GM12891 (cell line): ENCODE measurements around the gene NT5C3B.
"Not testable (repeated sequence)": the region's sequence is repeated elsewhere in the genome, so short reads cannot be mapped to it uniquely, and the experiment has no call there.

Experiments
- DNase-seq: peaks from one replicate; pipeline ENCODE4 v3.0.0; 2011; ENCODE audit warnings: low spot score; ENCODE audit not compliant: insufficient read length
- FAIRE-seq: peaks from 2 replicates; lab custom pipeline; 2011; peaks lifted over from hg19 to GRCh38; lab: Jason Lieb, UNC
- PAX5 ChIP-seq: IDR thresholded peaks from 2 replicates; pipeline ENCODE4 v1.6.1; 2011; ENCODE audit warnings: low read length, moderate library complexity, mild to moderate bottlenecking; ENCODE audit not compliant: insufficient read depth, severe bottlenecking
- POLR2A ChIP-seq: IDR thresholded peaks from 2 replicates; pipeline ENCODE4 v1.6.1; 2011; ENCODE audit warnings: low read depth, low read length, control low read depth
- POLR2AphosphoS5 ChIP-seq: IDR thresholded peaks from 2 replicates; pipeline ENCODE4 v1.6.1; 2011; ENCODE audit warnings: low read depth, low read length, control low read depth
- POU2F2 ChIP-seq: IDR thresholded peaks from 2 replicates; pipeline ENCODE4 v1.6.1; 2011; ENCODE audit warnings: low read depth, mild to moderate bottlenecking, control low read depth, low read length, moderate library complexity
- SPI1 ChIP-seq: IDR thresholded peaks from 2 replicates; pipeline ENCODE4 v1.6.1; 2011; ENCODE audit warnings: low read depth, low read length, control low read depth
- TAF1 ChIP-seq: IDR thresholded peaks from 2 replicates; pipeline ENCODE4 v1.6.1; 2011; ENCODE audit warnings: low read depth, low read length, control low read depth

The NT5C3B gene

GRCh38 chr17:41868568-41868967 lies 32.5 kb upstream of the NT5C3B start:
- FAIRE-seq (no peak), DNase-seq (no peak)
- TF ChIP-seq POLR2AphosphoS5 (no peak), POLR2A (no peak), POU2F2 (no peak), TAF1 (no peak), PAX5 (no peak)

- no peak for FAIRE-seq
- no peak for DNase-seq
- TF ChIP-seq POLR2A: peak; percentile 72; the same call in 1 of the 2 replicates
- no peak for TF ChIP-seq SPI1
These were observed 29.5 kb upstream of the NT5C3B start for GRCh38 chr17:41865596-41865893.

GRCh38 chr17:41864836-41865595 lies 29.0 kb upstream of the NT5C3B start, which contains the start of gene KLHL11:
TSS of gene KLHL11 (minus strand) at chr17:41865423. CDS start at chr17:41865370, 53 bp downstream.
- FAIRE-seq (peak; percentile 96), DNase-seq (peak; percentile 89)
- TF ChIP-seq SPI1 (no peak), POU2F2 (peak; percentile 54; the same call in 1 of the 2 replicates), TAF1 (peak; percentile 90), POLR2AphosphoS5 (peak; percentile 80; the same call in 1 of the 2 replicates), POLR2A (peak; percentile 78), PAX5 (no peak)

GRCh38 chr17:41864498-41864835 lies 28.4 kb upstream of the NT5C3B start:
- FAIRE-seq: no peak
- no peak for TF ChIP-seq SPI1
- no peak for TF ChIP-seq POLR2AphosphoS5
- TF ChIP-seq POLR2A: no peak
- TF ChIP-seq POU2F2: no peak
- TF ChIP-seq PAX5: no peak
- DNase-seq: no peak

GRCh38 chr17:41863074-41863848 lies 27.2 kb upstream of the NT5C3B start:
- FAIRE-seq (peak; percentile 9), DNase-seq (no peak)
- TF ChIP-seq PAX5 (no peak), TAF1 (no peak), POLR2A (no peak), POU2F2 (no peak), SPI1 (no peak), POLR2AphosphoS5 (no peak)

GRCh38 chr17:41860254-41860931 lies 24.4 kb upstream of the NT5C3B start:
- no peak for DNase-seq
- no peak for TF ChIP-seq PAX5
- no peak for FAIRE-seq

GRCh38 chr17:41851382-41851781 lies 15.3 kb upstream of the NT5C3B start:
- not testable (repeated sequence) for FAIRE-seq, DNase-seq
- TF ChIP-seq PAX5: peak; percentile 46

- DNase-seq: no peak
- TF ChIP-seq POU2F2 (no peak), SPI1 (no peak), POLR2AphosphoS5 (no peak), PAX5 (no peak), TAF1 (no peak), POLR2A (no peak)
- peak; percentile 16 for FAIRE-seq
These were observed 13.4 kb upstream of the NT5C3B start for GRCh38 chr17:41849251-41849990.

GRCh38 chr17:41848788-41849187 lies 12.8 kb upstream of the NT5C3B start:
- TF ChIP-seq POLR2A: no peak
- TF ChIP-seq SPI1: no peak
- TF ChIP-seq POU2F2: no peak
- TF ChIP-seq TAF1: no peak
- TF ChIP-seq PAX5: no peak
- TF ChIP-seq POLR2AphosphoS5: no peak
- DNase-seq: no peak
- FAIRE-seq: peak; percentile 35
